ENCODE measurements around the gene TIAM1. TPM values are rescaled to one million over a fixed set of nuclear protein-coding genes. Genes with fewer than 3 reads are reported as not detected.

The TIAM1 gene
- total RNA-seq, 1 donor from 2014 or later, result 6.7 TPM

DNA sequence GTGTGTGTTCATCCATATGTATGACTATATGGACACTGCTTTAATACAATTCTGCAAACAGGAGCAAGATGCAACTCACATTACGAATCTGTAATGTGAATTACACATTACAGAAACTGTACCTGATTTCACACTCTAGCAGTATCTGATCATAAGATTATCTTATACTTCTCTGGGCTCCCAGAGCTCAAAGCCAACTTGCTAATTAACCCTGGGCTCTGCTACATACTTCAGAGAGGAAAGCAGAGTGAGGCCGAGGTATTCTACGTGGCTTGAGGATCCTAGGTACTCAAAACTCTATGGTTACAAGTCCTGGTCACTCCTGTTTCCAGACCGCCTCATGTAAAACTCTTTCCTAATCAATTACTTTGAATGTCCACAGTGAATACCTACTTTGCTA, 156.6 kb downstream of the TIAM1 start:
- no peak for DNase-seq (ENCODE audit: low read depth)
- Histone ChIP-seq H3K4me3 (ENCODE audit: low read depth, low read length) (no peak overlapping the region), H3K36me3 (ENCODE audit: control insufficient read depth, insufficient read depth, low read length) (no peaks in the 10 kb centered on the region), H3K27me3 (ENCODE audit: control insufficient read depth, insufficient read depth, low read length) (no peaks in the 10 kb centered on the region)
- TF ChIP-seq, protein P1, sequence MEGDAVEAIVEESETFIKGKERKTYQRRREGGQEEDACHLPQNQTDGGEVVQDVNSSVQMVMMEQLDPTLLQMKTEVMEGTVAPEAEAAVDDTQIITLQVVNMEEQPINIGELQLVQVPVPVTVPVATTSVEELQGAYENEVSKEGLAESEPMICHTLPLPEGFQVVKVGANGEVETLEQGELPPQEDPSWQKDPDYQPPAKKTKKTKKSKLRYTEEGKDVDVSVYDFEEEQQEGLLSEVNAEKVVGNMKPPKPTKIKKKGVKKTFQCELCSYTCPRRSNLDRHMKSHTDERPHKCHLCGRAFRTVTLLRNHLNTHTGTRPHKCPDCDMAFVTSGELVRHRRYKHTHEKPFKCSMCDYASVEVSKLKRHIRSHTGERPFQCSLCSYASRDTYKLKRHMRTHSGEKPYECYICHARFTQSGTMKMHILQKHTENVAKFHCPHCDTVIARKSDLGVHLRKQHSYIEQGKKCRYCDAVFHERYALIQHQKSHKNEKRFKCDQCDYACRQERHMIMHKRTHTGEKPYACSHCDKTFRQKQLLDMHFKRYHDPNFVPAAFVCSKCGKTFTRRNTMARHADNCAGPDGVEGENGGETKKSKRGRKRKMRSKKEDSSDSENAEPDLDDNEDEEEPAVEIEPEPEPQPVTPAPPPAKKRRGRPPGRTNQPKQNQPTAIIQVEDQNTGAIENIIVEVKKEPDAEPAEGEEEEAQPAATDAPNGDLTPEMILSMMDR (IDR thresholded peaks at IDR 0.05; ENCODE audit: insufficient read depth, low read length, poor library complexity, severe bottlenecking), result no peak

DNA sequence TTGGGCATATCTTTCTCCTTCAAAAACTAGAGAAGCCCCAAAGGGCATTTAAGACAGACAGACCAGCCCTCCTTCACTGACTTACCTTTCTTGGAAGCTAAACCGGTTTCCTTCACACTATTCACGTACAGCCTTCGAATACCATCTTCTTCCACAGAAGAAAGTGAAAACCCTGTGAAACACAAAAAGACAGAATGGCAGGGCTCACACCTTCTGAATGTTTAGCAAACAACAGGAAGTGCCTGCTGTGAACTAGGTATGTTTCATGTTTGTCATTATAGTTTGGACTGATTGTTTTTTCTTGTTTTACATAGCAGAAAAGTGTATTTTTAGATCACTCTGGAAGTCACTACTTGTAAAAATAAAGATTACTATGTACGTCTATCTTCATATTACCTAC, 157.1 kb downstream of the TIAM1 start:
- no peaks in the 10 kb centered on the region for H3K27me3 ChIP-seq (ENCODE audit: control insufficient read depth, insufficient read depth, low read length)
- H3K36me3 ChIP-seq (ENCODE audit: control insufficient read depth, insufficient read depth, low read length), result no peaks in the 10 kb centered on the region
- TF ChIP-seq, protein P1 (IDR thresholded peaks at IDR 0.05; ENCODE audit: insufficient read depth, low read length, poor library complexity, severe bottlenecking), result no peak
- H3K4me3 ChIP-seq (ENCODE audit: low read depth, low read length), result no peak overlapping the region
- no peak for DNase-seq (ENCODE audit: low read depth)

DNA sequence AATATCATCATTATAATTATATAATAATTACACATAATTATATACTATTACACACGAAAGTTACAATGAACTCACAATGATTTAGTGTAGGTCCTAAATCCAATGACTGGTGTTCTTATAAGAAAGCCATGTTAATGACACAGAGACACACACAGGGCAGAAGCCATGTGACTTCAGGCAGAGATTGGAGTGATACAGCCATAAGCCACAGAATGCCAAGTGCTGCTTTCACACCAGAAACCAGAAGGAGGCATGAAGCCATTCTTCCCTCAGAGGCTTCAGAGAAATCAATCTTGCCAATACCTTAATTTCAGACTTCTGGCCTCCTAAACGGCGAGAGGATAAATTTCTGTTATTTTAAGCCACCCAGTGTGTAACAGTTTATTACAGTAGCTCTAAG, 158.4 kb downstream of the TIAM1 start:
- Histone ChIP-seq H3K36me3 (ENCODE audit: control insufficient read depth, insufficient read depth, low read length) (no peaks in the 10 kb centered on the region), H3K4me3 (ENCODE audit: low read depth, low read length) (no peak overlapping the region), H3K27me3 (ENCODE audit: control insufficient read depth, insufficient read depth, low read length) (no peaks in the 10 kb centered on the region)
- no peak for DNase-seq (ENCODE audit: low read depth)
- TF ChIP-seq, protein P1 (IDR thresholded peaks at IDR 0.05; ENCODE audit: insufficient read depth, low read length, poor library complexity, severe bottlenecking), result no peak

DNA sequence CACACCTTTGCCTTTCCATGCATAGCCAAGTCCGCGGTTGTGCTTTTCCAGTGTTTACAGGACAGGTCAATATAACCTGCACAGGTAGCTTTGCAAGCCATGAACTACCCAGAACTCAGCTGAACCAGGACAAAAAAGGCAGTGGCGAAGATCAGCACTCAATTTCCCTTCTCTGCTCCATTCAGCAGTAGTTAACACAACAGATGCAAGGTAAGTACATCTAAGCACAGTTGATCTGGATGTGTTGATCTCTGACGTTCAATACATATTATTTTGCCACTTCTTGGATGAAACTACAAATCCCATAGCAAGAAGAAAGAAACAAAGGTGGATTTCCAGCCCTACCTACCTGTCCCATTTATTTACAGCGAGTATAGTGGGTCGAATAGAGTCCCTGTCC, 159.2 kb downstream of the TIAM1 start:
- Histone ChIP-seq H3K36me3 (ENCODE audit: control insufficient read depth, insufficient read depth, low read length) (no peaks in the 10 kb centered on the region), H3K4me3 (ENCODE audit: low read depth, low read length) (no peak overlapping the region), H3K27me3 (ENCODE audit: control insufficient read depth, insufficient read depth, low read length) (no peaks in the 10 kb centered on the region)
- DNase-seq (ENCODE audit: low read depth), result no peak
- TF ChIP-seq, protein P1 (IDR thresholded peaks at IDR 0.05; ENCODE audit: insufficient read depth, low read length, poor library complexity, severe bottlenecking), result no peak

DNA sequence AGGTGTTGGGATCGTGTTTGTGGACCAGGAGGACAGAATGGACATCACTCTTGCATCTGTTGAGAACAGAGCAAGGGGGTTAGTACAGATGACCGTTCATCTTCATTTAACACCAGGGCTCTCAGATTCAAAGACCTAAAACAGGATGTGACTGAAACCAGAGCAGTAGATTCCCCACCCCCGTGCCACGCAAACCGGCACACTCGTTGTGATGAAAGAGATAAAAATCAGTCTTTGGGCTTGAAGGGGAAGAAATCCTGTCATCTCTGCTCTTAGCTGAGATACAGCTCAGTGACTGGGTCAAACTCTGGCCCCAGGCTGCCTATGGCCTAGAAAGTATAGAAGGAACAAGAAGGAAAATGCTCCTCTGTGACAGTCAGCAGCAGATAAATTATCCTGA, 159.6 kb downstream of the TIAM1 start:
- Histone ChIP-seq H3K27me3 (ENCODE audit: control insufficient read depth, insufficient read depth, low read length) (no peaks in the 10 kb centered on the region), H3K36me3 (ENCODE audit: control insufficient read depth, insufficient read depth, low read length) (no peaks in the 10 kb centered on the region), H3K4me3 (ENCODE audit: low read depth, low read length) (no peak overlapping the region)
- DNase-seq (ENCODE audit: low read depth), result no peak
- TF ChIP-seq, protein P1 (IDR thresholded peaks at IDR 0.05; ENCODE audit: insufficient read depth, low read length, poor library complexity, severe bottlenecking), result no peak
